Measurements from ENCODE around the gene CLBA1. TPM values are rescaled to one million over a fixed set of nuclear protein-coding genes. Genes with fewer than 3 reads are reported as not detected.

Gene CLBA1
- total and polyA plus RNA-seq, 5 donors from 2014 or later: 0.32 to 1.1 (median 0.92) TPM; not detected in 1

GRCh38 chr14:105012171-105012985 is 26.8 kb downstream of the CLBA1 start:
- Histone ChIP-seq H3K9me3 (ENCODE audit: control insufficient read depth in 2 of 2, low read length in 2 of 2) (no peaks in the 10 kb centered on the region), H3K4me3 (ENCODE audit: low read depth, low read length) (no peak overlapping the region), H3K36me3 (ENCODE audit: control insufficient read depth, insufficient read depth, low read length) (peaks cover 34% of the 10 kb centered on the region), H3K27me3 (ENCODE audit: control insufficient read depth, insufficient read depth, low read length) (no peaks in the 10 kb centered on the region), H3K27ac (ENCODE audit: insufficient read depth, low read length, poor library complexity, severe bottlenecking) (no peak overlapping the region), H3K4me1 (ENCODE audit: control insufficient read depth, insufficient read depth, low read length, poor library complexity, severe bottlenecking) (peaks cover 39% of the 10 kb centered on the region)
- DNase-seq: no peak
- ATAC-seq (ENCODE audit: low read depth in 2 of 2): no peak
- H3K27me3 Mint-ChIP-seq: no peaks in the 10 kb centered on the region
- peaks cover 21% of the 10 kb centered on the region for H3K36me3 Mint-ChIP-seq
- H3K4me1 Mint-ChIP-seq: peaks cover 20 to 55% (median 37%) of the 10 kb centered on the region in 4 donors
- peak overlapping the region in 2 of 3 donors; percentile 31 to 87 for H3K27ac Mint-ChIP-seq
- peak overlapping the region in 2 of 4 donors; percentile 11 to 25 for H3K4me3 Mint-ChIP-seq
- peaks cover 0 to 1% (median 0%) of the 10 kb centered on the region in 7 donors for H3K9me3 Mint-ChIP-seq

GRCh38 chr14:105013150-105013785 is 27.7 kb downstream of the CLBA1 start:
- Histone ChIP-seq H3K27ac (ENCODE audit: insufficient read depth, low read length, poor library complexity, severe bottlenecking) (no peak overlapping the region), H3K36me3 (ENCODE audit: control insufficient read depth, insufficient read depth, low read length) (peaks cover 28% of the 10 kb centered on the region), H3K4me3 (ENCODE audit: low read depth, low read length) (peak overlapping the region; percentile 13), H3K9me3 (ENCODE audit: control insufficient read depth in 2 of 2, low read length in 2 of 2) (no peaks in the 10 kb centered on the region), H3K4me1 (ENCODE audit: control insufficient read depth, insufficient read depth, low read length, poor library complexity, severe bottlenecking) (peaks cover 43% of the 10 kb centered on the region), H3K27me3 (ENCODE audit: control insufficient read depth, insufficient read depth, low read length) (no peaks in the 10 kb centered on the region)
- H3K4me1 Mint-ChIP-seq: peaks cover 20 to 63% (median 41%) of the 10 kb centered on the region in 4 donors
- ATAC-seq (ENCODE audit: low read depth in 2 of 2) (no peak), DNase-seq (no peak)
- H3K9me3 Mint-ChIP-seq: peaks cover 0 to 1% (median 0%) of the 10 kb centered on the region in 7 donors
- H3K27me3 Mint-ChIP-seq: no peaks in the 10 kb centered on the region
- H3K27ac Mint-ChIP-seq: peak overlapping the region in 2 of 3 donors; percentile 82 to 87
- peak overlapping the region in 2 of 4 donors; percentile 34 to 83 for H3K4me3 Mint-ChIP-seq
- peaks cover 21% of the 10 kb centered on the region for H3K36me3 Mint-ChIP-seq

- Histone ChIP-seq H3K27ac (ENCODE audit: insufficient read depth, low read length, poor library complexity, severe bottlenecking) (peak overlapping the region; percentile 66), H3K9me3 (ENCODE audit: control insufficient read depth in 2 of 2, low read length in 2 of 2) (no peaks in the 10 kb centered on the region), H3K27me3 (ENCODE audit: control insufficient read depth, insufficient read depth, low read length) (no peaks in the 10 kb centered on the region), H3K4me3 (ENCODE audit: low read depth, low read length) (peak overlapping the region; percentile 13), H3K4me1 (ENCODE audit: control insufficient read depth, insufficient read depth, low read length, poor library complexity, severe bottlenecking) (peaks cover 50% of the 10 kb centered on the region), H3K36me3 (ENCODE audit: control insufficient read depth, insufficient read depth, low read length) (peaks cover 27% of the 10 kb centered on the region)
- no peaks in the 10 kb centered on the region for H3K27me3 Mint-ChIP-seq
- peaks cover 21% of the 10 kb centered on the region for H3K36me3 Mint-ChIP-seq
- DNase-seq: no peak
- ATAC-seq (ENCODE audit: low read depth in 2 of 2): no peak
- H3K9me3 Mint-ChIP-seq: peaks cover 0 to 1% (median 0%) of the 10 kb centered on the region in 7 donors
- peak overlapping the region in 3 of 4 donors; percentile 11 to 83 (median 65) for H3K4me3 Mint-ChIP-seq
- H3K4me1 Mint-ChIP-seq: peaks cover 20 to 70% (median 45%) of the 10 kb centered on the region in 4 donors
- H3K27ac Mint-ChIP-seq: peak overlapping the region; percentile 87 to 90 (median 87)
These were observed 28.4 kb downstream of the CLBA1 start for GRCh38 chr14:105014032-105014431.

GRCh38 chr14:105014631-105015030 is 29.0 kb downstream of the CLBA1 start:
- Histone ChIP-seq H3K4me1 (ENCODE audit: control insufficient read depth, insufficient read depth, low read length, poor library complexity, severe bottlenecking) (peaks cover 56% of the 10 kb centered on the region), H3K4me3 (ENCODE audit: low read depth, low read length) (peak overlapping the region; percentile 53), H3K27ac (ENCODE audit: insufficient read depth, low read length, poor library complexity, severe bottlenecking) (peak overlapping the region; percentile 66), H3K36me3 (ENCODE audit: control insufficient read depth, insufficient read depth, low read length) (peaks cover 22% of the 10 kb centered on the region), H3K9me3 (ENCODE audit: control insufficient read depth in 2 of 2, low read length in 2 of 2) (no peaks in the 10 kb centered on the region), H3K27me3 (ENCODE audit: control insufficient read depth, insufficient read depth, low read length) (no peaks in the 10 kb centered on the region)
- DNase-seq: no peak
- peaks cover 0 to 1% (median 0%) of the 10 kb centered on the region in 7 donors for H3K9me3 Mint-ChIP-seq
- H3K4me3 Mint-ChIP-seq: peak overlapping the region in 3 of 4 donors; percentile 19 to 83 (median 71)
- peak overlapping the region; percentile 87 to 90 (median 87) for H3K27ac Mint-ChIP-seq
- peaks cover 17% of the 10 kb centered on the region for H3K36me3 Mint-ChIP-seq
- H3K27me3 Mint-ChIP-seq: no peaks in the 10 kb centered on the region
- peaks cover 20 to 76% (median 50%) of the 10 kb centered on the region in 4 donors for H3K4me1 Mint-ChIP-seq
- no peak for ATAC-seq (ENCODE audit: low read depth in 2 of 2)

- Mint-ChIP-seq H3K4me1 (peaks cover 20 to 82% (median 53%) of the 10 kb centered on the region in 4 donors), H3K27me3 (no peaks in the 10 kb centered on the region), H3K4me3 (peak overlapping the region; percentile 26 to 83 (median 67)), H3K9me3 (peaks cover 0 to 1% (median 0%) of the 10 kb centered on the region in 7 donors), H3K27ac (peak overlapping the region; percentile 87 to 90 (median 87)), H3K36me3 (peaks cover 13% of the 10 kb centered on the region)
- Histone ChIP-seq H3K4me1 (ENCODE audit: control insufficient read depth, insufficient read depth, low read length, poor library complexity, severe bottlenecking) (peaks cover 63% of the 10 kb centered on the region), H3K27ac (ENCODE audit: insufficient read depth, low read length, poor library complexity, severe bottlenecking) (peak overlapping the region; percentile 66), H3K4me3 (ENCODE audit: low read depth, low read length) (peak overlapping the region; percentile 53), H3K9me3 (ENCODE audit: control insufficient read depth in 2 of 2, low read length in 2 of 2) (no peaks in the 10 kb centered on the region), H3K27me3 (ENCODE audit: control insufficient read depth, insufficient read depth, low read length) (no peaks in the 10 kb centered on the region), H3K36me3 (ENCODE audit: control insufficient read depth, insufficient read depth, low read length) (peaks cover 16% of the 10 kb centered on the region)
- ATAC-seq (ENCODE audit: low read depth in 2 of 2) (no peak), DNase-seq (no peak)
These were observed 29.7 kb downstream of the CLBA1 start for GRCh38 chr14:105015242-105015641.

GRCh38 chr14:105015905-105016304 is 30.3 kb downstream of the CLBA1 start:
- H3K36me3 Mint-ChIP-seq: peaks cover 13% of the 10 kb centered on the region
- peaks cover 20 to 82% (median 54%) of the 10 kb centered on the region in 4 donors for H3K4me1 Mint-ChIP-seq
- peaks cover 9% of the 10 kb centered on the region for H3K36me3 ChIP-seq (ENCODE audit: control insufficient read depth, insufficient read depth, low read length)
- no peaks in the 10 kb centered on the region for H3K9me3 ChIP-seq (ENCODE audit: control insufficient read depth in 2 of 2, low read length in 2 of 2)
- DNase-seq: no peak
- H3K9me3 Mint-ChIP-seq: peaks cover 0 to 1% (median 0%) of the 10 kb centered on the region in 7 donors
- H3K4me3 ChIP-seq (ENCODE audit: low read depth, low read length): peak overlapping the region; percentile 26
- H3K27ac Mint-ChIP-seq: peak overlapping the region; percentile 40 to 87 (median 87)
- peak overlapping the region; percentile 39 to 83 (median 66) for H3K4me3 Mint-ChIP-seq
- H3K4me1 ChIP-seq (ENCODE audit: control insufficient read depth, insufficient read depth, low read length, poor library complexity, severe bottlenecking): peaks cover 63% of the 10 kb centered on the region
- no peak for ATAC-seq (ENCODE audit: low read depth in 2 of 2)
- H3K27me3 ChIP-seq (ENCODE audit: control insufficient read depth, insufficient read depth, low read length): no peaks in the 10 kb centered on the region
- peak overlapping the region; percentile 66 for H3K27ac ChIP-seq (ENCODE audit: insufficient read depth, low read length, poor library complexity, severe bottlenecking)
- H3K27me3 Mint-ChIP-seq: no peaks in the 10 kb centered on the region

GRCh38 chr14:105018414-105018813 is 32.8 kb downstream of the CLBA1 start:
- H3K4me3 ChIP-seq (ENCODE audit: low read depth, low read length): peak overlapping the region; percentile 26
- Mint-ChIP-seq H3K9me3 (peaks cover 0 to 1% (median 0%) of the 10 kb centered on the region in 7 donors), H3K27ac (peak overlapping the region in 2 of 3 donors; percentile 32 to 44)

More at GRCh38 chr14:105018414-105018813, 32.8 kb downstream of the CLBA1 start:
- no peaks in the 10 kb centered on the region for H3K27me3 ChIP-seq (ENCODE audit: control insufficient read depth, insufficient read depth, low read length)
- DNase-seq (no peak), ATAC-seq (ENCODE audit: low read depth in 2 of 2) (no peak)
- H3K27ac ChIP-seq (ENCODE audit: insufficient read depth, low read length, poor library complexity, severe bottlenecking): no peak overlapping the region
- Mint-ChIP-seq H3K4me3 (peak overlapping the region; percentile 91 to 96 (median 92)), H3K4me1 (peaks cover 29 to 84% (median 61%) of the 10 kb centered on the region in 4 donors), H3K27me3 (peaks cover 6% of the 10 kb centered on the region), H3K36me3 (peaks cover 10% of the 10 kb centered on the region)
- peaks cover 62% of the 10 kb centered on the region for H3K4me1 ChIP-seq (ENCODE audit: control insufficient read depth, insufficient read depth, low read length, poor library complexity, severe bottlenecking)
- H3K9me3 ChIP-seq (ENCODE audit: control insufficient read depth in 2 of 2, low read length in 2 of 2): no peaks in the 10 kb centered on the region
- H3K36me3 ChIP-seq (ENCODE audit: control insufficient read depth, insufficient read depth, low read length): no peaks in the 10 kb centered on the region
